ENCODE data around the gene KIAA1755.

DNA sequence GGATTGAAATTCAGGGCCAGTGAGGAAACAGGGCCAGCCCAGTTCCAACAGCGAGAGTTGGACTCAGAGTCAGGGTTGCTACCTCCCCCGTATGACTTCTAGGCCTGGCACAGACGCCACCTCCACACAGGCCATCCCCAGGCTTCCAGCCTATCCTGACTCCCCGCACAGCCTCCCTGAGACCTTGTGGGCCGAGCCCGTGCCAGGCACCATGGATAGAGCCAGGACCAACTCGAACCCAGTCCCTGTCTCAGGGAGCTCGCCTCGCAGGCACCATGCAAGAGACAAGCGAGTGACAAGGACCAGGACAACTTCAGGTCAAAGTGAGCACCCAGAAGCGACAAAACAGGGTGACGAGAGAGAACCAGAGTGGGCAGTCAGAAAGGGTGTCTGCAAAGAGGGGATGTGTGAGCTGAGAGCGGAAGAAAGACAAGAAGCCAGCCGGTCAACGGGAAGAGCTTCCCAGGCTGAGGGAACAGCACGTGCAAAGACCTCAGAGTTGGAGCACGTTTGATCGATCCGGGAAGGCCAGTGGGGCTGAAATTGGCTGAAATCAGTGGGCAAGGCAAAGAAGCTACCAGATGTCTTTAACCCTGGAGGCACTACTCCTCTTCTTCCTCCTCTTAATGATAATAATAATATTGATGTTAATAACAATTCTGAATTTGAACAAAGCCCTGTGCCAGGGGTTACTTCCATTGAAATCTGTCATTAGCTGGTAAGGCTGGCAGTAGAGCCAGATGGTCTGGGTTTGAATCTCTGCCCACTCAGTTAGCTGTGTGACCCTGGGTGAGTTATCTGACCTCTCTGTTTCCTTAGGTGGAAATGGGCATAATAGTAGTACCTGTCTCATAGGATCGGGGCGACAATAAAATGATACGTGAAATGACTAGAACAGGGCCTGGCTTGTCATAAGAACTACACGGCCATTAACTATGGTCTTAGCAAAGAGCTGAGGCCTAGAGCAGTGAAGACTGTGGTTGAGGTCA is 45.0 kb downstream of the KIAA1755 start:
- TF ChIP-seq, protein P1, sequence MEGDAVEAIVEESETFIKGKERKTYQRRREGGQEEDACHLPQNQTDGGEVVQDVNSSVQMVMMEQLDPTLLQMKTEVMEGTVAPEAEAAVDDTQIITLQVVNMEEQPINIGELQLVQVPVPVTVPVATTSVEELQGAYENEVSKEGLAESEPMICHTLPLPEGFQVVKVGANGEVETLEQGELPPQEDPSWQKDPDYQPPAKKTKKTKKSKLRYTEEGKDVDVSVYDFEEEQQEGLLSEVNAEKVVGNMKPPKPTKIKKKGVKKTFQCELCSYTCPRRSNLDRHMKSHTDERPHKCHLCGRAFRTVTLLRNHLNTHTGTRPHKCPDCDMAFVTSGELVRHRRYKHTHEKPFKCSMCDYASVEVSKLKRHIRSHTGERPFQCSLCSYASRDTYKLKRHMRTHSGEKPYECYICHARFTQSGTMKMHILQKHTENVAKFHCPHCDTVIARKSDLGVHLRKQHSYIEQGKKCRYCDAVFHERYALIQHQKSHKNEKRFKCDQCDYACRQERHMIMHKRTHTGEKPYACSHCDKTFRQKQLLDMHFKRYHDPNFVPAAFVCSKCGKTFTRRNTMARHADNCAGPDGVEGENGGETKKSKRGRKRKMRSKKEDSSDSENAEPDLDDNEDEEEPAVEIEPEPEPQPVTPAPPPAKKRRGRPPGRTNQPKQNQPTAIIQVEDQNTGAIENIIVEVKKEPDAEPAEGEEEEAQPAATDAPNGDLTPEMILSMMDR (conservative IDR thresholded peaks at IDR 0.05; ENCODE audit: low read depth, low read length) = no peak
- TF ChIP-seq EZH2 (IDR thresholded peaks at IDR 0.05; ENCODE audit: borderline replicate concordance, low read depth, low read length, poor library complexity, severe bottlenecking) = no peak
